ENCODE measurements around the gene FARP2. TPM values are rescaled to one million over a fixed set of nuclear protein-coding genes. Genes with fewer than 3 reads are reported as not detected.

FARP2 gene
- 10 to 100 TPM; 24.0 to 25.4 TPM for total RNA-seq

GRCh38 chr2:241355983-241356870 lies at the start of gene FARP2:
Gene FARP2 (plus strand): TSS chr2:241356285. CDS start chr2:241373108, 16,823 bp downstream.
- CTCF ChIA-PET: no interaction called here
- no peaks in the 10 kb centered on the region for H3K27me3 Mint-ChIP-seq
- peaks cover 23% of the 10 kb centered on the region for H3K36me3 Mint-ChIP-seq
- ATAC-seq: peak; percentile 97
- peak within 1 kb of the TSS; percentile 74 for H3K4me3 Mint-ChIP-seq
- no peaks in the 10 kb centered on the region for H3K9me3 Mint-ChIP-seq (ENCODE audit: low read depth)
- peak within 1 kb of the TSS; percentile 89 for H3K27ac Mint-ChIP-seq
- H3K4me1 Mint-ChIP-seq: peaks cover 23% of the 10 kb centered on the region
- peak; percentile 98 for DNase-seq

GRCh38 chr2:241307055-241307454 lies 49.0 kb upstream of the FARP2 start:
- Mint-ChIP-seq H3K4me3 (no peak overlapping the region), H3K4me1 (peaks cover 68% of the 10 kb centered on the region)
- DNase-seq: no peak

GRCh38 chr2:241308267-241308666 lies 47.8 kb upstream of the FARP2 start:
- no peak for DNase-seq
- Mint-ChIP-seq H3K36me3 (peaks cover 5% of the 10 kb centered on the region), H3K4me1 (peaks cover 75% of the 10 kb centered on the region), H3K9me3 (ENCODE audit: low read depth) (no peaks in the 10 kb centered on the region), H3K4me3 (no peak overlapping the region), H3K27ac (no peak overlapping the region), H3K27me3 (no peaks in the 10 kb centered on the region)
- CTCF ChIA-PET: interaction anchor here (0.7 kb wide), 1 partner anchor 16 kb away, joined by 4 read pairs; no protein-coding TSS in a partner anchor
- ATAC-seq: no peak

More at GRCh38 chr2:241307055-241307454, 49.0 kb upstream of the FARP2 start:
- CTCF ChIA-PET: no interaction called here
- Mint-ChIP-seq H3K27me3 (no peaks in the 10 kb centered on the region), H3K9me3 (ENCODE audit: low read depth) (no peaks in the 10 kb centered on the region), H3K27ac (no peak overlapping the region), H3K36me3 (peaks cover 5% of the 10 kb centered on the region)
- ATAC-seq: no peak

- Mint-ChIP-seq H3K4me3 (no peak overlapping the region), H3K9me3 (ENCODE audit: low read depth) (no peaks in the 10 kb centered on the region)
Observed at GRCh38 chr2:241308832-241309500, 47.1 kb upstream of the FARP2 start.

GRCh38 chr2:241309684-241310117 lies 46.4 kb upstream of the FARP2 start:
- ATAC-seq: peak; percentile 91
- Mint-ChIP-seq H3K27ac (peak overlapping the region; percentile 84), H3K27me3 (no peaks in the 10 kb centered on the region), H3K4me1 (peaks cover 84% of the 10 kb centered on the region), H3K4me3 (peak overlapping the region; percentile 49), H3K36me3 (peaks cover 5% of the 10 kb centered on the region), H3K9me3 (ENCODE audit: low read depth) (no peaks in the 10 kb centered on the region)
- peak; percentile 87 for DNase-seq
- CTCF ChIA-PET: interaction anchor here (0.7 to 1.3 kb wide), 3 partner anchors 9 to 301 kb away, joined by 3 to 5 read pairs (median 3); no protein-coding TSS in a partner anchor

More at GRCh38 chr2:241308832-241309500, 47.1 kb upstream of the FARP2 start:
- DNase-seq (no peak), ATAC-seq (no peak)
- Mint-ChIP-seq H3K27me3 (no peaks in the 10 kb centered on the region), H3K4me1 (peaks cover 81% of the 10 kb centered on the region), H3K36me3 (peaks cover 5% of the 10 kb centered on the region), H3K27ac (peak overlapping the region; percentile 10)
- CTCF ChIA-PET: interaction anchor here (1.3 kb wide), 1 partner anchor 232 kb away, joined by 5 read pairs; no protein-coding TSS in a partner anchor

GRCh38 chr2:241310917-241311566 lies 45.0 kb upstream of the FARP2 start:
- peaks cover 71% of the 10 kb centered on the region for H3K4me1 Mint-ChIP-seq
- no peaks in the 10 kb centered on the region for H3K9me3 Mint-ChIP-seq (ENCODE audit: low read depth)
- CTCF ChIA-PET: no interaction called here
- no peaks in the 10 kb centered on the region for H3K27me3 Mint-ChIP-seq
- H3K36me3 Mint-ChIP-seq: peaks cover 5% of the 10 kb centered on the region
- ATAC-seq (no peak), DNase-seq (no peak)
- H3K27ac Mint-ChIP-seq: peak overlapping the region; percentile 29
- H3K4me3 Mint-ChIP-seq: no peak overlapping the region

GRCh38 chr2:241312082-241312481 lies 44.0 kb upstream of the FARP2 start:
- ATAC-seq (no peak), DNase-seq (no peak)
- Mint-ChIP-seq H3K9me3 (ENCODE audit: low read depth) (no peaks in the 10 kb centered on the region), H3K27me3 (no peaks in the 10 kb centered on the region), H3K27ac (peak overlapping the region; percentile 20), H3K4me1 (peaks cover 70% of the 10 kb centered on the region), H3K4me3 (no peak overlapping the region), H3K36me3 (peaks cover 13% of the 10 kb centered on the region)
- CTCF ChIA-PET: interaction anchor here (1.8 kb wide), 1 partner anchor 9 kb away, joined by 4 read pairs; no protein-coding TSS in a partner anchor

GRCh38 chr2:241313543-241314095 lies 42.5 kb upstream of the FARP2 start:
- no peaks in the 10 kb centered on the region for H3K27me3 Mint-ChIP-seq
- ATAC-seq (no peak), DNase-seq (no peak)
- H3K4me3 Mint-ChIP-seq: peak overlapping the region; percentile 99
- H3K4me1 Mint-ChIP-seq: peaks cover 71% of the 10 kb centered on the region
- peaks cover 23% of the 10 kb centered on the region for H3K36me3 Mint-ChIP-seq
- CTCF ChIA-PET: interaction anchor here (1.0 to 1.8 kb wide), 5 partner anchors 10 to 197 kb away, joined by 3 to 5 read pairs (median 4); no protein-coding TSS in a partner anchor
- no peaks in the 10 kb centered on the region for H3K9me3 Mint-ChIP-seq (ENCODE audit: low read depth)
- H3K27ac Mint-ChIP-seq: peak overlapping the region; percentile 100

- peaks cover 69% of the 10 kb centered on the region for H3K4me1 Mint-ChIP-seq
- peak overlapping the region; percentile 100 for H3K27ac Mint-ChIP-seq
- CTCF ChIA-PET: interaction anchor here (0.9 to 2.2 kb wide), 6 partner anchors 9 to 387 kb away, joined by 3 to 5 read pairs (median 4); partner anchors contain the start of gene ING5
- H3K4me3 Mint-ChIP-seq: peak overlapping the region; percentile 99
- no peaks in the 10 kb centered on the region for H3K9me3 Mint-ChIP-seq (ENCODE audit: low read depth)
- ATAC-seq: no peak
- peaks cover 25% of the 10 kb centered on the region for H3K36me3 Mint-ChIP-seq
- H3K27me3 Mint-ChIP-seq: no peaks in the 10 kb centered on the region
- no peak for DNase-seq
Observed at GRCh38 chr2:241314226-241315092, 41.6 kb upstream of the FARP2 start.

GRCh38 chr2:241315093-241315878 lies 40.8 kb upstream of the FARP2 start, which contains the start of gene HDLBP:
Gene HDLBP (minus strand): TSS chr2:241315672. CDS start chr2:241266869, 48,803 bp downstream.
- DNase-seq: peak; percentile 100
- CTCF ChIA-PET: interaction anchor here (0.9 to 2.2 kb wide), 3 partner anchors 10 to 387 kb away, joined by 3 to 5 read pairs (median 3); partner anchors contain the start of gene ING5
- Mint-ChIP-seq H3K4me3 (peak within 1 kb of the TSS; percentile 99), H3K9me3 (ENCODE audit: low read depth) (no peaks in the 10 kb centered on the region), H3K27ac (peak within 1 kb of the TSS; percentile 100), H3K4me1 (peaks cover 68% of the 10 kb centered on the region), H3K36me3 (peaks cover 31% of the 10 kb centered on the region), H3K27me3 (no peaks in the 10 kb centered on the region)
- peak; percentile 81 for ATAC-seq
